Peyer's patch (tissue), 4 donors: ENCODE data around the gene FBXO39. TPM values are rescaled to one million over a fixed set of nuclear protein-coding genes. Genes with fewer than 3 reads are reported as not detected.
"Not testable (repeated sequence)": the region's sequence is repeated elsewhere in the genome, so short reads cannot be mapped to it uniquely, and the experiment has no call there.

ENCODE experiments used
- DNase-seq, 3 donors: peaks; one replicate each; pipeline ENCODE4 v3.0.0-alpha.2; 2017 to 2019
- H3K27ac ChIP-seq, 4 donors: fragments of 200-600 bp; sonication (generic); one replicate each; pipeline ENCODE4 v1.5.1; 2016 to 2019
- H3K27me3 ChIP-seq, 2 donors: fragments of 200-600 bp; sonication (generic); one replicate each; pipeline ENCODE4 v1.5.1; 2019
- H3K36me3 ChIP-seq, 3 donors: fragments of 200-600 bp; sonication (generic); one replicate each; pipeline ENCODE4 v1.5.1; 2016 to 2019
- H3K4me1 ChIP-seq, 4 donors: fragments of 200-600 bp; sonication (generic); one replicate each; pipeline ENCODE4 v1.5.1; 2016 to 2019
- H3K4me3 ChIP-seq, 4 donors: fragments of 200-600 bp; sonication (generic); 1 replicate in 3 of 4; 2 replicates in 1 of 4; pipeline ENCODE4 v1.5.1; 2016 to 2019; ENCODE audit warnings: mild to moderate bottlenecking in 1 of 4
- H3K9me3 ChIP-seq, 4 donors: fragments of 200-600 bp; sonication (generic); one replicate each; pipeline ENCODE4 v1.5.1; 2016 to 2019; ENCODE audit warnings: mild to moderate bottlenecking in 1 of 4
- POLR2A ChIP-seq, 2 donors: fragments of 450-650 bp; IDR thresholded peaks; one replicate each; pipeline ENCODE4 v1.5.1; 2017; ENCODE audit warnings: antibody characterized with exemption in 2 of 2, mild to moderate bottlenecking in 2 of 2, moderate library complexity in 2 of 2
- total RNA-seq, 4 donors: library from RNA; depleted of rRNA; stranded (reverse); fragments of >200 nt; gene quantifications; one replicate each; pipeline ENCODE4 v1.1.0, GENCODE V29; 2016
- TF ChIP-seq, protein P1 (sequence below), 6 experiments: fragments of 450-650 bp in 4 of 6; fragments of 200-600 bp in 2 of 6; sonication (generic) in 1 of 6; IDR thresholded peaks; one replicate each; pipeline ENCODE4 v1.5.1; 2017 to 2019; ENCODE audit warnings: antibody characterized with exemption in 6 of 6, mild to moderate bottlenecking in 3 of 6, moderate library complexity in 1 of 6

The FBXO39 gene
- total RNA-seq: 1 to 10 TPM in 1 of 4 donors, under 1 TPM in 1, not detected in 2; 0.53 to 4.1 TPM

DNA sequence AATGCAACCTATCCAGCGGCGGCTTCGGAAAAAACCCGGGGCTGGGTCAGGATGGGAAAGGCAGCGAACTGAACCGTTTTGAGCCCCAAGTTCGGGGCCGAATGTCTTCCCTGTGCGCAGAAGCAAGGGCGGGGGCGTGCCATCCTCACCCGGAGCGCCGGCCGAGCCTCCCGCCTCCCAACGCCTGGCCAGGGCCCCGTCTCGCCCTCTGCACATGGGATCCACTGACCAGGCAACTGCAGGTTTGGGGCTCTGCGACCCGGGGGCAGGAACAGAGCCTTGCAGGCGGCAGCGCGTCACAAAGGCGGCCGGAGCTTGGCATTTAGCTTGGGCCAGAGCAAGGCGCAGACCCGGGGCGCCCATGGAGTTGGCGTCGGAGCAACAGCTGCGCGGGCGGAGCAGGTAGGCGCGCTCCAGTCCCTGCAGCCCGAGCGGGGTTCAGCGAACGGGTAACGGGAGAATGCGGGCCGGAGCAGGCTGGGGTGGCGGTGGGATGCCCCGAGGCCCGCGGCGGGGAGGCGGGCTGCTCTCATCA is at the start of gene FBXO39:
Gene FBXO39 (plus strand): TSS at position 345 of the 535 bp plus-strand sequence. CDS start 3,654 bp downstream, outside the sequence.
- no peak for DNase-seq
- Histone ChIP-seq H3K4me3 (no peak within 1 kb of the TSS), H3K4me1 (peaks cover 0 to 10% (median 0%) of the 10 kb centered on the region in 4 donors), H3K27ac (no peak within 1 kb of the TSS), H3K27me3 (no peaks in the 10 kb centered on the region), H3K9me3 (peaks cover 0 to 14% (median 2%) of the 10 kb centered on the region in 4 donors), H3K36me3 (peaks cover 0 to 33% (median 0%) of the 10 kb centered on the region in 3 donors)
- TF ChIP-seq POLR2A (IDR thresholded peaks at IDR 0.05): no peak
- TF ChIP-seq, protein P1, sequence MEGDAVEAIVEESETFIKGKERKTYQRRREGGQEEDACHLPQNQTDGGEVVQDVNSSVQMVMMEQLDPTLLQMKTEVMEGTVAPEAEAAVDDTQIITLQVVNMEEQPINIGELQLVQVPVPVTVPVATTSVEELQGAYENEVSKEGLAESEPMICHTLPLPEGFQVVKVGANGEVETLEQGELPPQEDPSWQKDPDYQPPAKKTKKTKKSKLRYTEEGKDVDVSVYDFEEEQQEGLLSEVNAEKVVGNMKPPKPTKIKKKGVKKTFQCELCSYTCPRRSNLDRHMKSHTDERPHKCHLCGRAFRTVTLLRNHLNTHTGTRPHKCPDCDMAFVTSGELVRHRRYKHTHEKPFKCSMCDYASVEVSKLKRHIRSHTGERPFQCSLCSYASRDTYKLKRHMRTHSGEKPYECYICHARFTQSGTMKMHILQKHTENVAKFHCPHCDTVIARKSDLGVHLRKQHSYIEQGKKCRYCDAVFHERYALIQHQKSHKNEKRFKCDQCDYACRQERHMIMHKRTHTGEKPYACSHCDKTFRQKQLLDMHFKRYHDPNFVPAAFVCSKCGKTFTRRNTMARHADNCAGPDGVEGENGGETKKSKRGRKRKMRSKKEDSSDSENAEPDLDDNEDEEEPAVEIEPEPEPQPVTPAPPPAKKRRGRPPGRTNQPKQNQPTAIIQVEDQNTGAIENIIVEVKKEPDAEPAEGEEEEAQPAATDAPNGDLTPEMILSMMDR (IDR thresholded peaks at IDR 0.05): no peak

DNA sequence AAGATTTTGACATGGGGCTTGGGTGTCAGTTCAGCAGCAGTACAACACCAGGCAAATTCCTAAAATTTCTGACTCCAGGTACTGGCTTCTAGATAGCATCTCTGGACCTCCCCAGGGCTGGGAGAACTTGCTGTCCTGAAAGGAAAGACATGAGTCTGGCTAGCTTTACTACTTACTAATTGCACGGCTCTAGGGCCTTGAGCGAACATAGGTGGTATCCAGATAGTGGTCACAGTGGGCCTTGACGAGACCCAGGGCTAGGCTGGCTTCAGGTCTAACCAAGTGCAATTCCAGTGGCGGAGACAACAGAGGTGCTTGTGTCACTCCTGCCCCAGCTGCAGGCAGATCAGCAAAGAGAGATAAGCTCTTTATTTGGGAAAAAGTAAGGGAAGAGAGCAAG is 46.5 kb upstream of the FBXO39 start:
- TF ChIP-seq, protein P1 (IDR thresholded peaks at IDR 0.05): no peak
- no peak for TF ChIP-seq POLR2A (IDR thresholded peaks at IDR 0.05)
- H3K27ac ChIP-seq: no peak overlapping the region
- H3K4me1 ChIP-seq: no peaks in the 10 kb centered on the region
- H3K36me3 ChIP-seq: no peaks in the 10 kb centered on the region
- H3K4me3 ChIP-seq: no peak overlapping the region
- H3K9me3 ChIP-seq: no peaks in the 10 kb centered on the region
- DNase-seq: no peak
- no peaks in the 10 kb centered on the region for H3K27me3 ChIP-seq

DNA sequence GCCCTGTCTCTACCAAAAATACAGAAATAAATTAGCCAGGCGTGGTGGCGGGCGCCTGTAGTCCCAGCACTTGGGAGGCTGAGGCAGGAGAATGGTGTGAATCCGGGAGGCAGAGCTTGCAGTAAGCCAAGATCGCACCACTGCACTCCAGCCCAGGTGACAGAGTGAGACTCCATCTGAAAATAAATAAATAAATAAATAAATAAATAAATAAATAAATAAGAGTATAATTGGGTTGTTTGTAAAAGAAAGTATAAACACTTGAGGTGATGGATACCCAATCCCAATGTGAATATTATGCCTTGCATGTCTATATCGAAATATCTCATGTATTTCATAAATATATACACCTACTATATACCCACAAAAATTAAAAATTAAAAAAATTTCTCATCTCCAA is 29.4 kb upstream of the FBXO39 start:
- H3K4me1 ChIP-seq, H3K4me3 ChIP-seq, H3K27ac ChIP-seq, H3K9me3 ChIP-seq, DNase-seq, H3K36me3 ChIP-seq, H3K27me3 ChIP-seq: not testable (repeated sequence)

DNA sequence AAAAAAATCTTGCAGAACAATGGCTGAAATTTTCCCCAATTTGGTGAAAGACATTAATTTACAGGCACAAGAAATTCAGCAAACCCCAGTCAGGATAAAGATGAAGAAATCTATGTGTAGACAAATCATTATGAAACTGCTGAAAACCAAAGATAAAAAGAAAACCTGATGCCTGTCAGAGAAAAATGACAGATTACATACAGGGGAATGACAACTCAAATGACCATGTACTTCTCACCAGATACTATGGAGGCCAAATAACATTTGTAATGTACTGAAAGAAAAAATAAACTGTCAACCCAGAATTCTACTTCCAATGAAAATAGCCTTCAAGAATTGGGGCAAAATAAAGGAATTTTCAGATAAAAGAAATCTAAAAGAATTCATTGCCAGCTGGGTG is 27.4 kb upstream of the FBXO39 start:
- H3K27ac ChIP-seq: no peak overlapping the region
- H3K4me3 ChIP-seq: no peak overlapping the region
- peaks cover 0 to 10% (median 1%) of the 10 kb centered on the region in 4 donors for H3K4me1 ChIP-seq
- no peak for TF ChIP-seq POLR2A (IDR thresholded peaks at IDR 0.05)
- TF ChIP-seq, protein P1 (IDR thresholded peaks at IDR 0.05): no peak
- H3K27me3 ChIP-seq: no peaks in the 10 kb centered on the region
- no peaks in the 10 kb centered on the region for H3K9me3 ChIP-seq
- no peak for DNase-seq
- no peaks in the 10 kb centered on the region for H3K36me3 ChIP-seq

DNA sequence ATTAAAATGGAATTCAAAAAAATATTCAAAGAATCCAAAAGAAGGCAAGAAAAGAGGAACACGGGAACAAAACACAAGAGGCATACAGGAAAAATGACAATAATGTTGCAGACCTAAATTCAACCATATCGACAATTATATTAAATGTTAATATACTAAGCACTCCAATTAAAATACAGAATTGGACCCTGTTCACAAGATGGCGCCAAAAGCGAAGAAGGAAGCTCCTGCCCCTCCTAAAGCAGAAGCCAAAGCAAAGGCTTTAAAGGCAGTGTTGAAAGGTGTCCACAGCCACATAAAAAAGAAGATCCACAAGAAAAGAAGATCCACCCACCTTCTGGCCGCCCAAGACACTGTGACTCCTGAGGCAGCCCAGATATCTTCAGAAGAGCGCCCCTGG is 26.5 kb upstream of the FBXO39 start:
- no peak for TF ChIP-seq POLR2A (IDR thresholded peaks at IDR 0.05)
- TF ChIP-seq, protein P1 (IDR thresholded peaks at IDR 0.05): no peak
- H3K27ac ChIP-seq: no peak overlapping the region

DNA sequence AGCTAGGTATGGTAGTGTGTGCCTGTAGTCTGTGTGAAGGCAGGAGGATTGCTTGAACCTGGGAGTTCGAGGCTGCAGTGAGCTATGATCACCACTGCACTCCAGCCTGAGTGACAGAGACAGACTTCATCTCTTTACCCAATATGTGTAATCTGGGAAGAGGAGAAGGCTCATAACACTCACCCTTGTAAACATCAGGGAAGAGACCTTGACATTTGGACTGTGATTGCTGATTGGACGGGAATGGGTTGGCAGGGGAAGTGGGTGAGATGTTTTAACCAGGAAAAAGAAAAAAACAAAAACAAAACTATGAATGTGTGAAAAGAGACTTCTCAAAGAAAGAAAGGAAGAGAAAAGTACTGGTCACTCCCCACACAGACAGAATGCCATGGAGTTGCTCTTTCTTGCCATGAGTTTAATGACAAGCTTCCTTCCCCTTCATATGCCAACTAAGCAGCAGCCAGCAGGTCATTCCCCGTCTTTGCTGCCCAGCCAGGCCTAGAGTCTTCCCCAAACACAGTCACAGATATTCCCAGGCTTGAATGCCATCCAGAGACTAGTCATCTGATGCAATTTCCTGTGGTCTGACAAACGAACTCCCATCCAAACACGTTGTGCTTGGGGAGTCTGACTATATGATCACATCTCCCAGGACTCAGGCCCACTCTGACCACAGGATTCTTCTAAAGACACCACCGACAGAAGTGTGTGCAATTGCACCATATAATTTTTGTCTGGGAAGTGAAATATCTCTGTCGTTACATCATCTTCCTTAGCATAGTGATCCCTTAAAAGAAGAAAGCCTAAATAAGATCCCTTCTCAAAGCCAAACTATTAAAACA is 23.7 kb upstream of the FBXO39 start:
- peak overlapping the region; percentile 45 to 82 (median 62) for H3K27ac ChIP-seq
- peaks cover 0 to 29% (median 6%) of the 10 kb centered on the region in 4 donors for H3K4me1 ChIP-seq
- H3K9me3 ChIP-seq: no peaks in the 10 kb centered on the region
- H3K4me3 ChIP-seq: no peak overlapping the region
- DNase-seq: peak in 1 of 3 donors; percentile 51
- TF ChIP-seq, protein P1 (IDR thresholded peaks at IDR 0.05): no peak
- no peak for TF ChIP-seq POLR2A (IDR thresholded peaks at IDR 0.05)
- H3K27me3 ChIP-seq: no peaks in the 10 kb centered on the region
- no peaks in the 10 kb centered on the region for H3K36me3 ChIP-seq

More for the DNA sequence above, 26.5 kb upstream of the FBXO39 start:
- Histone ChIP-seq H3K27me3 (no peaks in the 10 kb centered on the region), H3K4me1 (peaks cover 0 to 11% (median 3%) of the 10 kb centered on the region in 4 donors), H3K9me3 (no peaks in the 10 kb centered on the region), H3K4me3 (no peak overlapping the region), H3K36me3 (no peaks in the 10 kb centered on the region)
- DNase-seq: no peak
